Stimulated activated CD4-positive, alpha-beta T cell treated with anti-CD3 and anti-CD28 coated beads, TNF-alpha, amount 100 ng/mL, for 24 hours (primary cell): ENCODE results near the gene CACNA2D4.

Source experiments
- DNase-seq, 3 experiments: peaks; one replicate each; pipeline ENCODE4 v3.0.0-alpha.2; 2020; ENCODE audit warnings: low read depth in 3 of 3

CACNA2D4 gene

GRCh38 chr12:1778911-1779310 is 139.5 kb downstream of the CACNA2D4 start:
- no peak for DNase-seq

DNA sequence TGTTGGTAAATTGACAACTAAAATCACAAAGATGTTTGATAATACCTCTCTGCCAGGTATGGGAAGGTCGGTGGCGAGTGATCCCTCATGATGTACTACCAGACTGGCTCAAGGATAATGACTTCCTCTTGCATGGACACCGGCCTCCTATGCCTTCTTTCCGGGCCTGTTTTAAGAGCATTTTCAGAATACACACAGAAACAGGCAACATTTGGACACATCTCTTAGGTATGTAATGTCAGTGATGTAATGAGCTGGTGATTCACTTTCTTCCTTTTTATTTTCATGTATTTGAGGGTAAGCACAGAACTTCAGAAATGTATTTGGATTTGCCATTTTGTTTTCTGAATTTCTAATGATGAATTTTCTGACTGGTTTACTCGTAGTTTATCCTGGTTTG is 140.7 kb downstream of the CACNA2D4 start:
- no peak for DNase-seq

- no peak for DNase-seq
Observed at GRCh38 chr12:1776170-1776921, 142.1 kb downstream of the CACNA2D4 start.

GRCh38 chr12:1773937-1774655 is 144.4 kb downstream of the CACNA2D4 start:
- no peak for DNase-seq

GRCh38 chr12:1769809-1770494 is 148.5 kb downstream of the CACNA2D4 start:
- no peak for DNase-seq

- DNase-seq = no peak
Observed at GRCh38 chr12:1768615-1769014, 149.8 kb downstream of the CACNA2D4 start.

DNA sequence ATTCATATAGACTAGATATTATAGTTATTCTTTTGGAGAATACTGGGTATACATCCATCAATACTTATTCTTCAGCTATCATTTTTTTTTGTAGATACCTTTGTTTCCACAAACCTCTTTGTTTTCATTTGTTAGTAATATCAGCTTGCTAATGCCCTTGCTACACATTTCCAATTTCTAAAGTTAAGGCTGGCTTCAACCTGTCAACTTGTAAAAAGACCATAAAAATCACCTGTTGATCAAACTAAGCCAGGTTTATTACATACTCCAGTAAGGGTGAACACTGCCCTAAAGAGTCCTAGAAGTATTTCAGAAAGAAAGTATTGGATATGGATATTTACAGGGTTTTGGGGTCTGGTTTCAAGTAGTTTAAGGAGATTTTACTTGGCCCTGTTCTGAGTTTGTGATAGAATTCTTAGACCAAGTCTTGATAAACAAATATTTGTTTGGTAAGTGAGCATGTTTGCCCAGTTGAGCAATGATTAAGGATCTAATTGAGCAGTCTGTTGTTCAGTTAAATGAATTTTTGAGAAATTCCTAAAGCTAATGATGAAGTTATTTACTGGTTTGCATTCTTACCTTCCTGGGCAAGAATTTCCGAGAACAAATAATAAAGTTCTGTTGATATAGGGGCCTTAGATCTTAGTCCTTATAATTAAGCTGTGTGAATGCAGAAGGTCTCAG is 150.9 kb downstream of the CACNA2D4 start:
- DNase-seq = no peak

- DNase-seq = no peak
Observed at GRCh38 chr12:1766110-1766509, 152.3 kb downstream of the CACNA2D4 start.

- DNase-seq = no peak
Observed at GRCh38 chr12:1763153-1763552, 155.3 kb downstream of the CACNA2D4 start.

GRCh38 chr12:1761857-1762256 is 156.6 kb downstream of the CACNA2D4 start:
- DNase-seq = no peak

GRCh38 chr12:1760566-1761382 is 157.7 kb downstream of the CACNA2D4 start:
- no peak for DNase-seq

DNA sequence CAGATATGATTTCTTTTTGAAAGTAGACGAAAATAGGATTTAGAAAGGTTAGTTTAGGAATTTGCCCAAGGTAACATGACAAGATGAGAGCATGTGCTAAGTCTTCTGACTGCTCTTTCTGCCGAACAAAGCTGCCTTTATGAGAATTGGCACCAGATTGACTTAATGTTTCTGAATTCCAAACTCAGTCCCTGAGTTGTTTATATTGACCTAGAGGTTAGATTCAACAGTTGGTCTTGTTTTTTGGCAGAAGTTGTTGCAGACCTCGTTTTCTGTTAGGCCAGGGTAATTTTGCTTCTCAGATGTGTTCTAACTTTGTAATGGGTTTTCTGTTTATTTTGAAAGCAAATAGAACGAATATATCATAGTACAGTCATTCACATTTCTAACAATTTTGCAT is 159.6 kb downstream of the CACNA2D4 start:
- no peak for DNase-seq

DNA sequence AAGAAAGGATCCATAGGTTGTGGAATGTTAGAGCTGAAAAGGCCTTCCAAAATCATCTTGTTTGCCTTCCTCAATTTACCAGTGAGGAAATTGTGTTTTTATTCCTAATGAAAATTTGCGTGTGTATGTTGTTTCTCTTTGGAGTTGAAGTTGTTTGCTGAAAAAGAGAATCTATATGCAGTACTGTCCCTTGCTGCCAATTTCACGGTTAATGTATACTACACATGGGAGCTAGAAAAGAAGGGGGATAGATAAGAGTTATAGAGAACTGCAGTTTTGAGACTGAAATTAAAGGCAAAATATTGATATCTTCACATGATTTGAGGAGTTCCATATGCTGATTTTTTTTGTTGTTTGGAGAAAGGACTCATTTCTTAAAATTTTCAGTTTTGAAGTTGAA is 160.1 kb downstream of the CACNA2D4 start:
- no peak for DNase-seq

DNA sequence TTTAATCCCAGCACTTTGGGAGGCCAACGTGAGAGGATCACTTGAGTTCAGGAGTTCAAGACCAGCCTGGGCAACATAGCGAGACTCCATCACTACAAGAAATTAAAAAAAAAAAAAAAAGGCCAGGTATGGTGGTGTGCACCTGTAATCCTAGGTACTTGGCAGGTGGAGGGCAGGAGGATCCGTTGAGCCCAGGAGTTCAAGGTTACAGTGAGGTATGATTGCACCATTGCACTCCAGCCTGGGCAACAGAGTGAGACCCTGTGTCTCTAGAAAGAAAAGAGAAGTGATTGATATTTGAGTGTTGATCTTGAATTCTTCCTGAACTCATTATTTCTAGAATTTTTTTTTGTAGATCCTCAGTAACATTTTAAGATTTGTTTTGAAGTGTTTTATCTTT is 168.2 kb downstream of the CACNA2D4 start:
- DNase-seq = no peak

GRCh38 chr12:1749019-1749418 is 169.4 kb downstream of the CACNA2D4 start:
- DNase-seq = no peak

- no peak for DNase-seq
Observed at GRCh38 chr12:1747609-1748008, 170.8 kb downstream of the CACNA2D4 start.

- DNase-seq = no peak
Observed at GRCh38 chr12:1744932-1745331, 173.5 kb downstream of the CACNA2D4 start.
